ENCODE results near the gene PLAAT3. TPM values are rescaled to one million over a fixed set of nuclear protein-coding genes. Genes with fewer than 3 reads are reported as not detected.

PLAAT3 gene
- total RNA-seq, 1 donor from 2014 or later = 15.5 TPM

DNA sequence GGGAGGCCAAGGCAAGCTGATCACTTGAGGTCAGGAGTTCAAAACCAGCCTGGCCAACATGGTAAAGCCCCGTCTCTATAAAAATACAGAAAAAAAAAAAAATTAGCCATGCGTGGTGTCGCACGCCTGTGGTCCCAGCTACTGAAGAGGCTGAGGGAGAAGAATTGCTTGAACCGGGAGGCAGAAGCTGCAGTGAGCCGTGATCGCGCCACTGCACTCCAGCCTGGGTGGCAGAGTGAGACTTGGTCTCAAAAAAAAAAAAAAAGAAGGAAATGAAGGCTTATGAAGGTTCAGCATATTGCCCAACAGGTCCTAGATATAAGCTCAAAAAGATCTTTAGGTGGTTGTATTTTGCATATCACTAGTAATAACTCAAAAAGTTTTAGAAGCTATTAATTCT, 46.7 kb upstream of the PLAAT3 start:
- Mint-ChIP-seq H3K9me3 (ENCODE audit: unreplicated experiment) (peaks cover 3% of the 10 kb centered on the region), H3K4me1 (ENCODE audit: low read depth, unreplicated experiment) (peaks cover 16% of the 10 kb centered on the region), H3K4me3 (ENCODE audit: unreplicated experiment) (no peak overlapping the region), H3K36me3 (ENCODE audit: low read depth, unreplicated experiment) (peaks cover 4% of the 10 kb centered on the region), H3K27ac (ENCODE audit: unreplicated experiment) (no peak overlapping the region), H3K27me3 (ENCODE audit: low read depth, unreplicated experiment) (no peaks in the 10 kb centered on the region)
- H3K27me3 ChIP-seq (ENCODE audit: insufficient read depth, low read length) = no peaks in the 10 kb centered on the region
- peaks cover 67% of the 10 kb centered on the region for H4K20me1 ChIP-seq (ENCODE audit: insufficient read depth, low read length)
- peaks cover 96% of the 10 kb centered on the region for H3K79me2 ChIP-seq (ENCODE audit: insufficient read depth, low read length)
- DNase-seq (ENCODE audit: low read depth) (no peak), FAIRE-seq (no peak)
- TF ChIP-seq, protein P1, sequence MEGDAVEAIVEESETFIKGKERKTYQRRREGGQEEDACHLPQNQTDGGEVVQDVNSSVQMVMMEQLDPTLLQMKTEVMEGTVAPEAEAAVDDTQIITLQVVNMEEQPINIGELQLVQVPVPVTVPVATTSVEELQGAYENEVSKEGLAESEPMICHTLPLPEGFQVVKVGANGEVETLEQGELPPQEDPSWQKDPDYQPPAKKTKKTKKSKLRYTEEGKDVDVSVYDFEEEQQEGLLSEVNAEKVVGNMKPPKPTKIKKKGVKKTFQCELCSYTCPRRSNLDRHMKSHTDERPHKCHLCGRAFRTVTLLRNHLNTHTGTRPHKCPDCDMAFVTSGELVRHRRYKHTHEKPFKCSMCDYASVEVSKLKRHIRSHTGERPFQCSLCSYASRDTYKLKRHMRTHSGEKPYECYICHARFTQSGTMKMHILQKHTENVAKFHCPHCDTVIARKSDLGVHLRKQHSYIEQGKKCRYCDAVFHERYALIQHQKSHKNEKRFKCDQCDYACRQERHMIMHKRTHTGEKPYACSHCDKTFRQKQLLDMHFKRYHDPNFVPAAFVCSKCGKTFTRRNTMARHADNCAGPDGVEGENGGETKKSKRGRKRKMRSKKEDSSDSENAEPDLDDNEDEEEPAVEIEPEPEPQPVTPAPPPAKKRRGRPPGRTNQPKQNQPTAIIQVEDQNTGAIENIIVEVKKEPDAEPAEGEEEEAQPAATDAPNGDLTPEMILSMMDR (IDR thresholded peaks at IDR 0.05; ENCODE audit: insufficient read depth, low read depth, low read length) = no peak
- no peak for TF ChIP-seq EZH2 (IDR thresholded peaks at IDR 0.05; ENCODE audit: insufficient read depth, low read length)
- H3K36me3 ChIP-seq (ENCODE audit: insufficient read depth, low read length) = peaks cover 9% of the 10 kb centered on the region
- H3K27ac ChIP-seq (ENCODE audit: low read depth, low read length) = no peak overlapping the region
- H3K9me3 ChIP-seq (ENCODE audit: insufficient read depth, low read depth, low read length) = no peaks in the 10 kb centered on the region
- no peak overlapping the region for H3K9ac ChIP-seq (ENCODE audit: low read length)
- H3K4me1 ChIP-seq (ENCODE audit: insufficient read depth, low read length) = peaks cover 15% of the 10 kb centered on the region
- H3K4me2 ChIP-seq (ENCODE audit: low read length) = no peak overlapping the region
- H2AFZ ChIP-seq (ENCODE audit: low read depth, low read length) = no peak overlapping the region
- no peak overlapping the region for H3K4me3 ChIP-seq (ENCODE audit: insufficient read depth, low read depth, low read length)

DNA sequence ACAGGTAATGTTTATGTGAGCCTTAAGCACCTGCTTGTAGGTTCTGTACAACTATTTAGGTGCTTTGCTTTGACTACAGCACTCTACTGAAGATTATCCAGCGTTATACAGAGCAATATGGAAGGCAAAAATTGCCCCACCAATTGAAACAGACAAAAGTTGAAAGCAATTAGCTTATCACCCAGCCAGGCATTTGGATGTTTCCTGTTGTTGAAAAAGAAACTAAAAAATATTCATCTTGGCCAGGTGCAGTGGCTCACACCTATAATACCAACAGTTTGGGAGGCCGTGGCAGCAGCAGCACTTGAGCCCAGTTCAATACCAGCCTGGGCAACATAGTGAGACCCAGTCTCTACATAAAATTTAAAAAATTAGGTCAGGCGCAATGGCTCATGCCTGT, 38.4 kb upstream of the PLAAT3 start:
- no peak overlapping the region for H3K27ac Mint-ChIP-seq (ENCODE audit: unreplicated experiment)
- no peaks in the 10 kb centered on the region for H3K27me3 Mint-ChIP-seq (ENCODE audit: low read depth, unreplicated experiment)
- FAIRE-seq (no peak), DNase-seq (ENCODE audit: low read depth) (no peak)
- no peaks in the 10 kb centered on the region for H3K27me3 ChIP-seq (ENCODE audit: insufficient read depth, low read length)
- peaks cover 20% of the 10 kb centered on the region for H3K79me2 ChIP-seq (ENCODE audit: insufficient read depth, low read length)
- H3K4me2 ChIP-seq (ENCODE audit: low read length) = no peak overlapping the region
- H2AFZ ChIP-seq (ENCODE audit: low read depth, low read length) = no peak overlapping the region
- no peak overlapping the region for H3K27ac ChIP-seq (ENCODE audit: low read depth, low read length)
- peaks cover 9% of the 10 kb centered on the region for H3K36me3 Mint-ChIP-seq (ENCODE audit: low read depth, unreplicated experiment)
- no peaks in the 10 kb centered on the region for H3K4me1 ChIP-seq (ENCODE audit: insufficient read depth, low read length)
- no peak overlapping the region for H3K9ac ChIP-seq (ENCODE audit: low read length)
- no peak overlapping the region for H3K4me3 Mint-ChIP-seq (ENCODE audit: unreplicated experiment)
- H3K36me3 ChIP-seq (ENCODE audit: insufficient read depth, low read length) = peaks cover 29% of the 10 kb centered on the region
- no peaks in the 10 kb centered on the region for H3K9me3 Mint-ChIP-seq (ENCODE audit: unreplicated experiment)
- no peak overlapping the region for H3K4me3 ChIP-seq (ENCODE audit: insufficient read depth, low read depth, low read length)
- peaks cover 12% of the 10 kb centered on the region for H4K20me1 ChIP-seq (ENCODE audit: insufficient read depth, low read length)
- H3K9me3 ChIP-seq (ENCODE audit: insufficient read depth, low read depth, low read length) = no peaks in the 10 kb centered on the region
- TF ChIP-seq, protein P1 (IDR thresholded peaks at IDR 0.05; ENCODE audit: insufficient read depth, low read depth, low read length) = no peak
- no peak for TF ChIP-seq EZH2 (IDR thresholded peaks at IDR 0.05; ENCODE audit: insufficient read depth, low read length)
- H3K4me1 Mint-ChIP-seq (ENCODE audit: low read depth, unreplicated experiment) = no peaks in the 10 kb centered on the region

DNA sequence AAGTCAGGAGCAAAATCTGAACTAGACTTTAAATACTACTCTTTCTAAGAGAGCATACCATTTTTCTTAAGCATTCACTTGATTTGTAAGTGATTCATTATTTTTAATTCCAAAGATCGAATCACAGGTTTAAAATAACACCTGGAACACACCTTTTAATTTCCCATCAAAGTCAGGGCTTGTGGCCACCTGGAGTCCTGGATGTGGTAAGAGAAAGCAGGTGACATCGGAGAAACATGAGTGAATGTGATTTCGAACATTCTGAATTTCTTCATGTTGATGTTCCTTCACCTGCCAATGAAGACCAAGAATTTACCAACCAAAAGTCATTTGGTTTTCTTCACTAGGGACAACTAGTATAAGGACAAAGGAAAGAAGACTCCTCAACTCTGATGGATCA, 29.0 kb upstream of the PLAAT3 start:
- Histone ChIP-seq H3K27ac (ENCODE audit: low read depth, low read length) (no peak overlapping the region), H3K4me3 (ENCODE audit: insufficient read depth, low read depth, low read length) (no peak overlapping the region), H3K4me2 (ENCODE audit: low read length) (no peak overlapping the region), H2AFZ (ENCODE audit: low read depth, low read length) (no peak overlapping the region), H3K79me2 (ENCODE audit: insufficient read depth, low read length) (no peaks in the 10 kb centered on the region), H4K20me1 (ENCODE audit: insufficient read depth, low read length) (peaks cover 7% of the 10 kb centered on the region), H3K9me3 (ENCODE audit: insufficient read depth, low read depth, low read length) (no peaks in the 10 kb centered on the region), H3K4me1 (ENCODE audit: insufficient read depth, low read length) (no peaks in the 10 kb centered on the region), H3K27me3 (ENCODE audit: insufficient read depth, low read length) (no peaks in the 10 kb centered on the region), H3K36me3 (ENCODE audit: insufficient read depth, low read length) (peaks cover 41% of the 10 kb centered on the region), H3K9ac (ENCODE audit: low read length) (no peak overlapping the region)
- H3K27ac Mint-ChIP-seq (ENCODE audit: unreplicated experiment) = no peak overlapping the region
- H3K9me3 Mint-ChIP-seq (ENCODE audit: unreplicated experiment) = no peaks in the 10 kb centered on the region
- TF ChIP-seq, protein P1 (IDR thresholded peaks at IDR 0.05; ENCODE audit: insufficient read depth, low read depth, low read length) = no peak
- TF ChIP-seq EZH2 (IDR thresholded peaks at IDR 0.05; ENCODE audit: insufficient read depth, low read length) = no peak
- H3K36me3 Mint-ChIP-seq (ENCODE audit: low read depth, unreplicated experiment) = peaks cover 14% of the 10 kb centered on the region
- DNase-seq (ENCODE audit: low read depth) = no peak
- no peak overlapping the region for H3K4me3 Mint-ChIP-seq (ENCODE audit: unreplicated experiment)
- H3K27me3 Mint-ChIP-seq (ENCODE audit: low read depth, unreplicated experiment) = no peaks in the 10 kb centered on the region
- no peaks in the 10 kb centered on the region for H3K4me1 Mint-ChIP-seq (ENCODE audit: low read depth, unreplicated experiment)
- FAIRE-seq = no peak
